ENCODE results near the gene RAB44. TPM values are rescaled to one million over a fixed set of nuclear protein-coding genes. Genes with fewer than 3 reads are reported as not detected.

RAB44 gene
- total RNA-seq, 1 experiment from 2014 or later: not detected

GRCh38 chr6:36758516-36759147 lies 61.0 kb downstream of the RAB44 start:
- no peak overlapping the region for H3K4ac ChIP-seq (ENCODE audit: low read depth, low read length)
- WGBS (ENCODE audit: extremely low coverage, insufficient read length, low lambda C conversion rate): no CpG with 5 or more reads among the region's 15 CpGs
- no peak overlapping the region for H4K8ac ChIP-seq (replicated peaks; ENCODE audit: insufficient read length, low read depth, low read length)
- H3K18ac ChIP-seq (ENCODE audit: insufficient read length, low read depth, low read length): no peak overlapping the region
- no peaks in the 10 kb centered on the region for H3K9me3 Mint-ChIP-seq
- H3K23ac ChIP-seq (ENCODE audit: insufficient read length, low read depth, low read length): no peak overlapping the region
- H3T11ph ChIP-seq (ENCODE audit: low read length): no peak overlapping the region
- H3K14ac ChIP-seq (ENCODE audit: insufficient read depth, low read length): no peak overlapping the region
- no peaks in the 10 kb centered on the region for H3K79me1 ChIP-seq (ENCODE audit: insufficient read depth, low read depth, low read length, poor library complexity, severe bottlenecking)
- no peaks in the 10 kb centered on the region for H3K27me3 ChIP-seq (ENCODE audit: insufficient read depth, low read length)
- no peak overlapping the region for H4K91ac ChIP-seq (ENCODE audit: insufficient read length, low read depth, low read length)
- no peaks in the 10 kb centered on the region for H4K20me1 ChIP-seq (ENCODE audit: control insufficient read depth, insufficient read depth, insufficient read length)
- no peak overlapping the region for H2BK12ac ChIP-seq (ENCODE audit: insufficient read length, low read depth, low read length)
- no peak overlapping the region for H3K4me2 ChIP-seq (ENCODE audit: insufficient read depth, insufficient read length, low read length)
- H4K5ac ChIP-seq (ENCODE audit: insufficient read length, low read depth, low read length): no peak overlapping the region
- H2BK15ac ChIP-seq (ENCODE audit: low read depth, low read length): no peak overlapping the region
- H3K79me2 ChIP-seq (ENCODE audit: insufficient read depth, low read length): no peaks in the 10 kb centered on the region
- peaks cover 10 to 23% of the 10 kb centered on the region in 2 experiments for H3K4me1 Mint-ChIP-seq
- peak; percentile 54 for DNase-seq
- no peak overlapping the region for H3K27ac ChIP-seq (ENCODE audit: insufficient read length, low read depth, low read length)
- H3K4me3 Mint-ChIP-seq: peak overlapping the region in 1 of 2 experiments; percentile 34; a peak in 2 of 5 replicates
- H2AK5ac ChIP-seq (ENCODE audit: insufficient read length, low read length): no peak overlapping the region
- peaks cover 2% of the 10 kb centered on the region for H3K27me3 Mint-ChIP-seq (ENCODE audit: low read depth)
- no peaks in the 10 kb centered on the region for H3K9me3 ChIP-seq (ENCODE audit: control insufficient read depth, low read depth, low read length)
- no peak overlapping the region for H3K56ac ChIP-seq (ENCODE audit: insufficient read length, low read depth, low read length)
- H3K27ac Mint-ChIP-seq: no peak overlapping the region
- no peak overlapping the region for H2BK120ac ChIP-seq (ENCODE audit: low read depth, low read length, poor library complexity, severe bottlenecking)
- TF ChIP-seq CTCF (conservative IDR thresholded peaks at IDR 0.05): no peak
- no peaks in the 10 kb centered on the region for H3K36me3 Mint-ChIP-seq (ENCODE audit: insufficient read depth in 1 of 3, low read depth in 3 of 3)
- no peaks in the 10 kb centered on the region for H3K23me2 ChIP-seq (ENCODE audit: insufficient read length, low read depth, low read length, poor library complexity, severe bottlenecking)
- H3K9ac ChIP-seq (ENCODE audit: extremely low read depth, insufficient read length, low read length): no peak overlapping the region
- no peaks in the 10 kb centered on the region for H3K4me1 ChIP-seq (ENCODE audit: insufficient read depth, low read length)
- no peak overlapping the region for H2AFZ ChIP-seq (ENCODE audit: low read length)
- no peak overlapping the region for H2BK5ac ChIP-seq (ENCODE audit: insufficient read length, low read length)
- H2BK20ac ChIP-seq (ENCODE audit: low read depth, low read length, poor library complexity, severe bottlenecking): no peak overlapping the region
